GM18507 (cell line): Measurements from ENCODE around the gene JAML.
A peak's percentile ranks its signal among the peaks of the same experiment; 100 is the strongest.

Experiments used
- DNase-seq: peaks from one replicate; pipeline ENCODE4 v3.0.0; 2011; ENCODE audit warnings: low read depth; ENCODE audit not compliant: insufficient read length; ENCODE audit errors: extremely low spot score
- FAIRE-seq: peaks from 2 replicates; lab custom pipeline; 2011; peaks lifted over from hg19 to GRCh38; lab: Jason Lieb, UNC

Gene JAML

DNA sequence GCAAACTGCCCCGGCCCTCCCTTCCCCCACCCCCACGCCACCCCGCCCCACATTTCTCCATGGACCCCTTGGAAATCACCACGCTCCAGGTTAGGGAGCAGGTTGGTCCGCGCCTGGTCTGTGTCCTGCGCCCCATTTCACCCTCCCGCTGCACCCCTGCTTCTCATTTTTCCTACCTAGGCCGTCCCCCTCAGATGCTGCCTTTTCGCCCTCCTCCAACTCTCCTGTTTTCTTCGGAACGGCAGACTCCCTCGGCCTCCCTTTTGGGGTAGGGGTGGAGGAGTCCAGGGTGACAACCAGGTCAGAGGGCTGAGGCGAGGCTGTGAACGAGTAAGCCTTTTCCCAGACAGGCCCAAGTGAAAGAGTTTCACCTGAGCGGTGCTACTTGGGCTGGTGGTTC is 71.3 kb downstream of the JAML start:
- no peak for DNase-seq
- FAIRE-seq, result no peak

DNA sequence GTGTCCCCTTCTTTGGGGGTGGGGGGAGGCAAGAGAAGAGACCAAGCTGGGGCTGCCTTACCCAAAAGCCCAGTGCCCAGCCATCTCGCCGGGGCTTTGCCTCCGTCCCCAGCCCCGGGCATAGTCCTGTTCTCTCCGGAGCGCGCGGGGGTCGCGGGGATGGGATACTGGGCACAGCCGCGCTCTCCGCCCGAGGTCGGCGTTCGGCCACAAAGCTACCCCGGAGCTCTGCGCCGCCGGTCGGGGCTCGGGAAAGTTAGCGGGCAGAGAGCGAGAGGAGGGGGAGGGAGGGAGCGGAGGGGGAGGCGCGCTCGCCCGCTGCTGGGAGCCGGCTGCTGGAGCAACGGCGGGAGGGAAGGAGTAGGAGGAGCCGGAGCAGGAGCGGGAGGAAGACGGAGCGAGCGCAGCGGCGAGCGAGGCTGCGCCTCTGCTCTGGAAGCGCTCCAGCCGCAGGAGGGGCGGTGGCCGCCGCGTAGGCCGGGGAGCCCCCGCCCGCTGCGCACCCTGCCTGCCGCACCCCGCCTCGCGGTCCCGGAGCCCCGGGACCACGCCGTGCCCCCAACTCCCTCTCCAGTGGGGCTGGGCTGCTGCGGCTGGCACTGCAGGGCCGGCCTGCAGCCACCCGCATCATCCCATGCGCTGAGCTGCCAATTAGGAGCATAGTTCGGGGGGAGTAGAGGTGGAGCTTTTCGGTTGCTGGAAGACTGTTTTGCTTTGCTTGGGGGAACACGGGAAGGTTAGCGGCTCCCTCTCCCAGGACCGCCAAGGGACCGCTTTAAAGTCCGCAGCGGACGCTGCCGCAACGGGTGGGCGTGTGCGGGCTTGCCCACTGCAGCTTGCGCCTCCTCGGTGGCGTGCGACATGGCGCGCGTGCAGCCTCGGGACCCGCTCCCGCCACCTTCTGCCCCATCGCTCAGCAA is 72.0 kb downstream of the JAML start, which contains the start of gene SCN4B:
SCN4B (minus strand) TSS at position 272 of the 920 bp plus-strand sequence; CDS start at position 122, 150 bp downstream.
- no peak for FAIRE-seq
- DNase-seq, result no peak

DNA sequence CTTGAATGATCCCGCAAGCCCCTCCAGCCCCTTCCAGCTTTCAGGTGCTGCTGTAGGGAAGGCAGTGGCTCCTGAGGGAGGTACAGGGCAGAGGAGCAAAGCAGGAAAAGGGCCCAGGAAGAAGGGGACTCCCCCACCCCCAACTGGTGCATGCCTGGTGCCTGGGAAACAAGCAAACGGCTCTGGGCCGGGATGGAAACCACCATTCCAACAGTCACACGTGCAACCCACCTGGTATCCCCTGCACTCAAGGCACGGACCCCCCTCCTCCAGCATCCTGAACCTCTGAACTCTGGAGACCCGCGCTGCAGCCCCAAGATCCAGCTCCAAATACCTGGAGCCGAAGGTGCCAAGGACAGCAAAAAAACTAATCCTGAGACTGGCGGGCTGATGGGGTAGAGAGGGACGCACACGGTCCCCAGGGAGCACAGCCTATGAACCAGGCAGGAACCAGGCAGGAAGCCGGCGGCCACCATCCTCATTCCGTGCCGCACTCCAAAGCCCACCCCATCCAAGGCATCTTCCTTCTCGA is 72.7 kb downstream of the JAML start:
- FAIRE-seq (no peak), DNase-seq (no peak)

DNA sequence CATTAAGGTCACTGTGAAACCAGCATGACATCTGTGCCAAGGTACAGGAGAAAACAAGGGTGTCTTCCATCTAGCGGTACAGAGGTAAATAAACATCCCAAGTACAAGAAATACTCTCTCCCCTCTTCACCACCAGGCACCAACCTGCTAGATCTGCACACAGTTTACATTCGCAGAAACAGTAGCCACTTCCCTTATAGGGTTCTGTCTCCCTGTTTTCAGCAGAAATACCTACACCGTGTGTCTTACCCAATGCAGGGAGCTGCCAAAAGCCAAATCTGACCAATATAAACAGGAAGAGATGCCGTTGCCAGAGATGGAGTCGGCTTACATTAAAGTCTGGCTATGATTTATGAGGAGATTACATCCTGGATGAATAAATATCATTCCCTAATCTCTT is 73.4 kb downstream of the JAML start:
- DNase-seq (no peak), FAIRE-seq (no peak)

DNA sequence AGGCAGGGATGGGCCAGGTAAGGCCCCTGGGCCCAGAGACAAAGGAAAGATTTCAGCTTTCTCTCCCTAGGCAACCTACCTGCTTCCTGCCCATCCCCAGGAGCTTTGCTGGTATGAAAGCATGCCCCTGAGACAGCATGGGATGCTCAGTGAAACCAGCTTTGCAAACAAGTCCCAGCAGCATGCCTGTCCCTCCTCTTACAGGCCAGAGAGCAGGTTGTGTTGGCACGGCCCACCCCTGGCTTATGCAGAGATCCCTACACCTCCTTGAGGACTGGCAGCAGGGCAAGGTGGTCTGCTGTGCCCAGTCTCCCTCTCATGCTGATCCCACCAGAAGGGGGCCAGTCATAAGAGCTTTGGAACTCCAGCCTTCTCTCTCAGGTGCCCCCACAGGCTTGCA is 75.3 kb downstream of the JAML start:
- DNase-seq (no peak), FAIRE-seq (no peak)

DNA sequence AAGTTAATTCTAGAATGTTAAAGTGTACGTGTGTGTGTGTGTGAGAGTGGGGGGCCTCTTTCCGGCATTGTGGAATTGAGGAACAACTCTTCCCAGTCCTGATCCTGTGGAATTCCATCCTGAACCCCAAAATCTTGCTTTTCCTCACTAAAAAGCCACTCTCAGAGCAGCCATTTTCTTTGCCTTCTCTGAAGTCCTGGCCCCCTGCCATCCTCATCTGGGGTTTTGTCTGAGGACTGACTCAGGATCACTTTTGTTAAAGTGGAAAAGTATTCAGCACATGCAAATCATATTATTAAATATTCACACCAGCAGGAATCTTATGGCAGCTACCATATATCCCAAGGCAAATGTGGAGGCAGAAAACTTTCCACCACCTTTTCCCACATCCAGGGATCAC is 76.0 kb downstream of the JAML start:
- no peak for DNase-seq
- FAIRE-seq, result no peak

DNA sequence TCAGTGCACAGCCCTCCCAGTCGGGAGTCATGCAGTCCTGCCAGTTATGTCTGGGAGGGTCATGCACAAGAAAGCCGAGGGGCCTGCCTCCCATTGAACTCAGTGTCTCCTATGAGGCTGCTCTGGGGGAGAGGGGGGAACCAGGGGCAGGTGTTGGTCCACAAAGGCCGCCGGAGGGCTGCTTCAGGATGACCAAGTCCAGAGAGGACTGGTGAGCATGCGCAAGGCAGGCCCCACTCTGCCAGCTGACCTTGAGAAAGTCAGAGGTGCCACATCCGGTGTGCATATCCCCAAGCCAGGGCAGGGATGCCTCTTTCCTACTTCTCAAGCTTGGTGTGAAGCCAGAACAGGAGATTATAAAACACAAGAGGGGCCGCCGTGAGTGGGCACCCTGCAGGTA is 76.6 kb downstream of the JAML start:
- no peak for FAIRE-seq
- no peak for DNase-seq

DNA sequence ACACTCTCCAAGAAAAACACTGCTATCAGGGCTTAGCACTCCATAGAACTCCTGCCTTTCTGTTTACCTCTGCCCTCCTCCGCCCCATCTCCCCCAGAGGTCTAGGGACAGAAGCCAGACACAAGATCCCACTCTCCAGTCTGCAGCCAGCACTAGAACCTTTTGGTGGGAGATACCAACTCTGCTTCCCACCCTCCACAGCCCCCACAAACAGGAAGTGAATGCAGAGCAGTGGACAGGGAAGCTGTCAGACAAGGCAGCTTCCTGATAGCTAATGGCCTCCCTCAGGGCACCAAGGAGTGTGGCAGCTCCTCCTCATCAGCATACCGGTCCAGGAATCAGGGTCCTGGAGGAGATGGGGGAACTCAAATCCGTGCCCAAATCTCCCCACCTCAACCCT is 77.3 kb downstream of the JAML start:
- DNase-seq (no peak), FAIRE-seq (no peak)

DNA sequence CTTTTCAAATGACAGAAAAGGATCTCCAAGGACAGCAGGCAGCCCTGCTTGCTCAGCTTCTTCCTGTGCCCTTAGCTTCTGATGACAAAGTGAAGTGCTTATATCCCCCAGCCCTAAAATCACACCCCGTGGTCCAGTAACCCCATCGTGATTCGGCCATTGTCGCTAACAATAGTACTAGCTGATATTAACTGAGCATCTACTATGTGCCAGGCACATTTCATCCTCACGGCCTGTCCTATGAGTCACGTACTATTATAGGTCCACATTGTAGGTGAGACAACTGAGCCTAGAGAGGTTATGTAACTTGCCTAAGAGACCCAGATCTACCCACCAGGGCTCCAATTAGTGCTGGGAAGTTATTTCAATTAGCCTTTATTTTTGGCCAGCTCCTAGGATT is 78.3 kb downstream of the JAML start:
- DNase-seq (no peak), FAIRE-seq (no peak)

DNA sequence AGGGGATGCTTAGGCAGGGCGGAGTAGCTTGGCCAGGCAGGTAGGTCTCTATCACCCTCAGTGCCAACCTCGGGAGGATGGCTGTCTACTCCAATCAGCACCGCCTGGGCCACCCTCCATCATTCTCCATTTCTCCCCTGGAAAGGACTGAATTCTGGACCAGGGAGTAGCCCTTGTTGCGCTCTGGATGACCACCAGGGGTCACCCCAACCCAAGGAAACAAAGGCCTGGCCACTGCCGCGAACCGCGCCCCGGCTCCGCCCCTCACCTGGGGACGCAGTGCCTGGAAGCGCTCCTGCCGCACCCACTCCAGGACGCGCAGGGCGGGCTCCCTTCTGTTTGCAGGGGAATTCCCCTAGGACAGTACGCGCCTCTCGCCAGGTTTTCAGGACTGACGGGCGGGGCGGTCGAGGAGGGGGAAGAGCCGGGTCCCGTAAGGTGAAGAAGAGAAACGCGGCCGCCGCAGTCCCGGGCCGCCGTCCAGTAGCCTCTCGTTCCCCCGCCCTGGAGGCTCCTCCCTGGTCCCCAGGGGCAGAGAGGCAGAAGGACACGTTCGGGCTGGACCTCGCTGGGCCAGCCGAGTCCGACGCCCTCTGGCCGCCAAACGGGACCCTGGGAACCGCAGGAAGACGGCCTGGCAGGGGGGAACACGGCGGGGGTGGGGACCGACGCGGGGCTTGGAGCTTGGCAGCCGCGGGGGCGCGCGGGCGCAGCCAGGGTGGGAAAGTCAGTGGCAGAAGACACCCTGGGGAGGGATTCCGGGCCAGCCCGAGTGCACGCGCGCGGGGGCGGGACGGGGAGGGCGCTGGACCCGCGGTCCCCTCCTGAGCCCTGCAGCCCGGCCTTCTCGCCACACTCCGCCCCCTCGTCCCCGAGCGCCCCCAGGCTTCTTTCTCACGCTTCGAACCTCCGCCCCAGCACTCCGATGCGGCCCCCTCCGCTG is 79.3 kb downstream of the JAML start:
- DNase-seq, result peak; percentile 92
- FAIRE-seq, result peak; percentile 95

DNA sequence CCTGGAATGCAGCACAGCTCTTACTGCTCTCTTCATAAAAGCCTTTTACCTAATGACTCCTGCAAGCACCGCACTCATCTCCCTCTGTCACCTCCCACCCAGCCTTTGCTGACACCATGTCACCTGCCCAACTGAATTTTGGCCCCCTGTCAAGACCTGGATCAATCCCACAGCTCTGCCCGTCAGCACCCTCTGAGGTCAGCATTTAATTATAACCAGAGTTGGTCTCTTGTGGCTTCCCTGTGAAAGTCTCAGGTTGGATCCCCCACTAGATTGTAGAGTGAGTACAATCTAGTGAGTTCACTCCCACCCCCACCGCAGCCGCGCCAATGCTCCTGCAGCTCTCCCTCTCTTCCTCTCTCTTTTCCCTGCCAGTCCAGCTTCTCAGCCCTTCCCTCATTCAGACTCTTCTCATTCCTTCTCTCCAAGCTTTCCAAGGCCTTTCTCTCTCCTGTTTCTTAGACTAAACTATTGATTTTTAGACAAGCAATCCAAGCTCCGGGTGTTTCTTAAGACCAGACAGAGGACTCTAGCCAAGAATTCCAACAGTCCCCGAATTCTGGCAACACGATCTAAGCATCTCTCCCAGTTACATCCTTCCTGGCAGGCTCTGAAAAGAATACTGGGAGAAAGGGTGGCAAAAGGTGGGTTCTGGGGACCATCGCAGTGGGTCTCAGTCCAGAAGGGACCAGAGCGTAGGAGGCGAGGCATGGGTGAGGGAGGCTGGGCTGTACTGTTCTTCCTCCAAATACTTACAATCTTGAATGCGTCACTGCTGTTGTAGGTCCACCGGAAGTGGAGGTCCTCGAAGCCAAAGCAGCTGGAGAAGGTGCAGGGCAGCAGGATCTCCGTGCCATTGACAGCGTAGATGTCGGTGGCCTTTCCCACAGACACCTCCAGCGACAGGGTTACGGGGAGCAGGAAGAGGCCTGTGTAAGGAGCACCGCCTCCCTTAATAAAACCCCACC is 80.2 kb downstream of the JAML start:
- DNase-seq (no peak), FAIRE-seq (no peak)
